ENCODE measurements around the gene DAZAP1. TPM values are rescaled to one million over a fixed set of nuclear protein-coding genes. Genes with fewer than 3 reads are reported as not detected.
A peak's percentile ranks its signal among the peaks of the same experiment; 100 is the strongest.

The DAZAP1 gene
- total and polyA plus RNA-seq, 2 of the 4 experiments (the other 2 are of a cell fraction), result 22.0 to 62.8 TPM

DNA sequence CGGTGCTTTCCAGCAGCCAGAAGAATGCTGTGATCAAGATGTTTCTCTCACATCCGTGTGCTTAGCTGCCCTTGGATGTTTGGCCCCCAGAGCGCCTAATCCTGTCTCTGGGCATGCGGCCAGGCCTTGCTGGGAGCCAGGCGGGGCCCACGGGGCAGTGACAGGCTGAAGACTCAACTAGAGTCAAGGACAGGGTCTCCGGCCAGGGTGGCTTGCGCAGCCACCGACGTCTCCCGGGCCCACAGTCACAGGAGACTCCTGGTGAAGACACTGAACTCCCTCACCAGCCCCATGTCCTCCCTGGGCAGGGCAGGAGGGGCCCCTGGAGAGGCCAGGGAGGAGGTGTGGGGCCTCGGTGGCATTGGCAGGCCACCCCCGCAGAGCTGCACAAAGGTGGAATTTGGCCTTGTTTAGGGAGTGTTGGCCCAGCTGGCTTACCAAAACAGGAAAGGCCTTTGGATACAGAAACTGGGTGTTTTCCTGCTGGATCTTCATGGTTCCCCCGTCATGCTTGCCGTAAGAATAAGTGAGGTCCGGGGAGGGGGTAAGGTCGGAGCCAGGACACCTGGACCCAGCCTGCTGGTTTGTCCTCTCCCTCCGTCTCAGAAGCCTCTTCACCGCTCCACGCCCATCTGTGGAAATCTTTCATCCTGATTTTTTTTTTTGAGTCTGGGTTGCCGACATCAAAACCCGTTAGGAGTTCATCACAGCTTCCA is 33.7 kb upstream of the DAZAP1 start:
- H2AK9ac ChIP-seq (replicated peaks; ENCODE audit: low read depth, low read length, poor library complexity), result peak overlapping the region; percentile 18
- H3K14ac ChIP-seq (replicated peaks; ENCODE audit: low read depth, low read length), result no peak overlapping the region
- 62% methylated on average over 10 of the region's 22 CpGs; no CpG with 5 or more reads in 1 of the 2 experiments for WGBS, 2 experiments (ENCODE audit: extremely low coverage in 2 of 2, insufficient read length in 1 of 2)
- H4K91ac ChIP-seq (ENCODE audit: insufficient read depth, low read depth, low read length), result no peak overlapping the region
- H3K4me1 ChIP-seq (ENCODE audit: control insufficient read depth, insufficient read depth, low read length), result peaks cover 9% of the 10 kb centered on the region
- H3K9me1 ChIP-seq (ENCODE audit: insufficient read depth, low read length), result peaks cover 3% of the 10 kb centered on the region; the same call in 1 of the 2 replicates
- CTCF ChIA-PET, result no interaction called here
- no peak overlapping the region for H3K4me2 ChIP-seq (ENCODE audit: low read depth, low read length)
- H3K4ac ChIP-seq (ENCODE audit: low read depth, low read length), result no peak overlapping the region
- peaks cover 2 to 15% of the 10 kb centered on the region in 2 experiments; a peak in 3 of 4 replicates for H3K79me1 ChIP-seq (ENCODE audit: low read depth in 1 of 2, low read length in 2 of 2)
- H3K9me3 ChIP-seq (ENCODE audit: control insufficient read depth, insufficient read depth, low read length), result no peaks in the 10 kb centered on the region
- no peak overlapping the region for H3K4me3 ChIP-seq (ENCODE audit: insufficient read depth, low read depth, low read length)
- no peak overlapping the region for H3K9ac ChIP-seq (ENCODE audit: low read depth, low read length)
- H2BK20ac ChIP-seq (ENCODE audit: low read depth, low read length), result no peak overlapping the region
- peak; percentile 83 for ATAC-seq (ENCODE audit: low read depth)
- H2BK5ac ChIP-seq (ENCODE audit: low read depth, low read length, poor library complexity, severe bottlenecking), result peak overlapping the region; percentile 34
- no peaks in the 10 kb centered on the region for H3K27me3 ChIP-seq (ENCODE audit: control insufficient read depth, insufficient read depth, low read length)
- no peak overlapping the region for H4K8ac ChIP-seq (ENCODE audit: low read depth in 2 of 2, low read length in 2 of 2)
- no peak overlapping the region for H3K23ac ChIP-seq (ENCODE audit: low read depth, low read length)
- POLR2A ChIA-PET (ENCODE audit: unreplicated experiment), result no interaction called here
- H2BK15ac ChIP-seq (ENCODE audit: low read depth, low read length), result no peak overlapping the region
- peak overlapping the region; percentile 66 for H2AFZ ChIP-seq (replicated peaks; ENCODE audit: low read length, poor library complexity)
- dilution Hi-C loops (cut with HindIII; ENCODE audit: low sequenced_read_pairs, unreplicated experiment), result no loop called here
- H4K5ac ChIP-seq (ENCODE audit: low read depth, low read length), result no peak overlapping the region
- peaks cover 3% of the 10 kb centered on the region; the same call in 1 of the 2 replicates for H4K20me1 ChIP-seq (ENCODE audit: insufficient read depth, low read length)
- H2AK5ac ChIP-seq (ENCODE audit: low read depth, low read length), result no peak overlapping the region
- H2BK120ac ChIP-seq (ENCODE audit: low read depth, low read length), result no peak overlapping the region; the same call in 1 of the 2 replicates
- H3K56ac ChIP-seq (ENCODE audit: extremely low read depth, insufficient read depth, low read length), result no peak overlapping the region
- in situ Hi-C loops (cut with MboI; ENCODE audit: low sequenced_read_pairs), result no loop called here
- intact Hi-C loops (cut with micrococcal nuclease), result no loop called here
- H3K18ac ChIP-seq (ENCODE audit: low read depth, low read length), result no peak overlapping the region
- BruUV-seq (replicated peaks), result no TSS peak
- 0 out of 2 replicates have a peak overlapping the region, but pooled peaks have one; percentile 7 for H3K27ac ChIP-seq (ENCODE audit: insufficient read depth, low read length)
- no peak for TF ChIP-seq FOS (IDR thresholded peaks at IDR 0.05; ENCODE audit: low read depth, low read length)
- TF ChIP-seq, protein P1, sequence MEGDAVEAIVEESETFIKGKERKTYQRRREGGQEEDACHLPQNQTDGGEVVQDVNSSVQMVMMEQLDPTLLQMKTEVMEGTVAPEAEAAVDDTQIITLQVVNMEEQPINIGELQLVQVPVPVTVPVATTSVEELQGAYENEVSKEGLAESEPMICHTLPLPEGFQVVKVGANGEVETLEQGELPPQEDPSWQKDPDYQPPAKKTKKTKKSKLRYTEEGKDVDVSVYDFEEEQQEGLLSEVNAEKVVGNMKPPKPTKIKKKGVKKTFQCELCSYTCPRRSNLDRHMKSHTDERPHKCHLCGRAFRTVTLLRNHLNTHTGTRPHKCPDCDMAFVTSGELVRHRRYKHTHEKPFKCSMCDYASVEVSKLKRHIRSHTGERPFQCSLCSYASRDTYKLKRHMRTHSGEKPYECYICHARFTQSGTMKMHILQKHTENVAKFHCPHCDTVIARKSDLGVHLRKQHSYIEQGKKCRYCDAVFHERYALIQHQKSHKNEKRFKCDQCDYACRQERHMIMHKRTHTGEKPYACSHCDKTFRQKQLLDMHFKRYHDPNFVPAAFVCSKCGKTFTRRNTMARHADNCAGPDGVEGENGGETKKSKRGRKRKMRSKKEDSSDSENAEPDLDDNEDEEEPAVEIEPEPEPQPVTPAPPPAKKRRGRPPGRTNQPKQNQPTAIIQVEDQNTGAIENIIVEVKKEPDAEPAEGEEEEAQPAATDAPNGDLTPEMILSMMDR (conservative IDR thresholded peaks at IDR 0.05; ENCODE audit: low read depth, low read length), result no peak
- TF ChIP-seq MAFK (IDR thresholded peaks at IDR 0.05; ENCODE audit: low read depth, low read length), result no peak
- no peak for TF ChIP-seq BHLHE40 (IDR thresholded peaks at IDR 0.05; ENCODE audit: low read depth, low read length)
- TF ChIP-seq POLR2A (IDR thresholded peaks at IDR 0.05; ENCODE audit: low read depth, low read length), result no peak
- TF ChIP-seq NFE2L2 (IDR thresholded peaks at IDR 0.05; ENCODE audit: low read depth, low read length), result no peak
- TF ChIP-seq CHD1 (IDR thresholded peaks at IDR 0.05; ENCODE audit: low read depth, low read length), result no peak
- no peak for TF ChIP-seq SMC3 (IDR thresholded peaks at IDR 0.05; ENCODE audit: low read depth, low read length)
- no peak for TF ChIP-seq MXI1 (IDR thresholded peaks at IDR 0.05; ENCODE audit: borderline replicate concordance, low read depth, low read length)
- H3K36me3 ChIP-seq (ENCODE audit: control insufficient read depth, insufficient read depth, low read length), result peaks cover 56% of the 10 kb centered on the region
- DNase-seq, result peak; percentile 66
